ENCODE measurements around the gene DMRT2.

GRCh38 chr9:1098551-1098950 lies 48.4 kb downstream of the DMRT2 start:
- TF ChIP-seq ZNF384 (IDR thresholded peaks at IDR 0.05): no peak
- TF ChIP-seq LEF1 (IDR thresholded peaks at IDR 0.05; ENCODE audit: borderline replicate concordance): no peak
- TF ChIP-seq BHLHE40 (IDR thresholded peaks at IDR 0.05; ENCODE audit: borderline replicate concordance): no peak
- TF ChIP-seq ELF4 (IDR thresholded peaks at IDR 0.05): no peak
- TF ChIP-seq HDGF (IDR thresholded peaks at IDR 0.05; ENCODE audit: borderline replicate concordance): no peak
- no peak for TF ChIP-seq FOXK2 (IDR thresholded peaks at IDR 0.05)

Measured in HEK293T (cell line).